Fibroblast of villous mesenchyme (primary cell): ENCODE measurements around the gene NRG3. TPM values are rescaled to one million over a fixed set of nuclear protein-coding genes. Genes with fewer than 3 reads are reported as not detected.

Experiments used
- DNase-seq: peaks from one replicate; pipeline ENCODE4 v3.0.0-alpha.2; 2010; ENCODE audit warnings: low read depth
- H3K4me3 ChIP-seq: 2 replicates; pipeline ENCODE4 v1.5.1; 2011; ENCODE audit warnings: low read depth, mild to moderate bottlenecking, low read length
- CTCF ChIP-seq: IDR thresholded peaks from 2 replicates; pipeline ENCODE4 v1.5.1; 2012; ENCODE audit warnings: low read depth, mild to moderate bottlenecking, low read length; ENCODE audit not compliant: insufficient read depth
- total RNA-seq: library from RNA; depleted of rRNA; stranded (reverse); fragments of >200 nt; gene quantifications from 2 replicates; pipeline ENCODE4 v1.2.3, GENCODE V29; 2012

NRG3 gene
- total RNA-seq, 1 donor = not detected

GRCh38 chr10:82576093-82576492 is 701.1 kb downstream of the NRG3 start:
- H3K4me3 ChIP-seq = no peak overlapping the region
- TF ChIP-seq CTCF = no peak
- DNase-seq = no peak

- H3K4me3 ChIP-seq = no peak overlapping the region
- no peak for DNase-seq
- no peak for TF ChIP-seq CTCF
Observed at GRCh38 chr10:82581940-82582339, 706.9 kb downstream of the NRG3 start.

- H3K4me3 ChIP-seq = no peak overlapping the region
- no peak for TF ChIP-seq CTCF
- DNase-seq = no peak
Observed at GRCh38 chr10:82591421-82591820, 716.4 kb downstream of the NRG3 start.

- no peak for TF ChIP-seq CTCF
- no peak overlapping the region for H3K4me3 ChIP-seq
- no peak for DNase-seq
Observed at GRCh38 chr10:82597840-82598239, 722.8 kb downstream of the NRG3 start.

- no peak overlapping the region for H3K4me3 ChIP-seq
- DNase-seq = no peak
- no peak for TF ChIP-seq CTCF
Observed at GRCh38 chr10:82609845-82610244, 734.9 kb downstream of the NRG3 start.

- DNase-seq = no peak
- H3K4me3 ChIP-seq = no peak overlapping the region
- TF ChIP-seq CTCF = no peak
Observed at GRCh38 chr10:82618007-82618406, 743.0 kb downstream of the NRG3 start.

- TF ChIP-seq CTCF = no peak
- H3K4me3 ChIP-seq = no peak overlapping the region
- no peak for DNase-seq
Observed at GRCh38 chr10:82621680-82622079, 746.7 kb downstream of the NRG3 start.
